Astrocyte of the cerebellum (primary cell): ENCODE measurements around the gene ANKZF1.

Experiments used
- DNase-seq: peaks from one replicate; pipeline ENCODE4 v3.0.0-alpha.2; 2011; ENCODE audit warnings: low read depth
- H3K4me3 ChIP-seq: 2 replicates; pipeline ENCODE4 v1.5.1; 2011; ENCODE audit warnings: mild to moderate bottlenecking, low read depth, low read length, moderate library complexity
- in situ Hi-C: cut with HindIII; loops from 2 replicates; pipeline ENCODE4 v1.10.0; 2017; ENCODE audit warnings: low sequenced_read_pairs
- TF ChIP-seq, protein P1 (sequence below): IDR thresholded peaks from 2 replicates; pipeline ENCODE4 v1.5.1; 2012; ENCODE audit warnings: low read length, low read depth, moderate library complexity, mild to moderate bottlenecking; ENCODE audit errors: missing control alignments

The ANKZF1 gene

DNA sequence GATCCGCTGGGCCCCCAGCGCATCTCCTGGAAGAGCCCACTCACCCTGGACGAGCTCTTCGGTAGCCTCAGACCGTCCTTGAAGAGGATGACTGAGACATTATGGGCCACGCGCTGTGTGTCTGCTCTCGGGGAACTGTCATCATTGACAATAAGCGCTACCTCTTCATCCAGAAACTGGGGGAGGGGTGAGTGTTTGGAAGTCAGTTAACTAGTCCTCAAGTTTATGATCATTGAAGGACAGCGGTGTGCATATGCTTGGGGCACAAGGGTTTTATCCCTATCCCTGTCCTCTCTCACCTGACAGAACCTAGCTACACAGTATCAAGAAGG is 16.3 kb downstream of the ANKZF1 start:
- DNase-seq, result no peak
- H3K4me3 ChIP-seq, result peak overlapping the region; percentile 91
- TF ChIP-seq, protein P1, sequence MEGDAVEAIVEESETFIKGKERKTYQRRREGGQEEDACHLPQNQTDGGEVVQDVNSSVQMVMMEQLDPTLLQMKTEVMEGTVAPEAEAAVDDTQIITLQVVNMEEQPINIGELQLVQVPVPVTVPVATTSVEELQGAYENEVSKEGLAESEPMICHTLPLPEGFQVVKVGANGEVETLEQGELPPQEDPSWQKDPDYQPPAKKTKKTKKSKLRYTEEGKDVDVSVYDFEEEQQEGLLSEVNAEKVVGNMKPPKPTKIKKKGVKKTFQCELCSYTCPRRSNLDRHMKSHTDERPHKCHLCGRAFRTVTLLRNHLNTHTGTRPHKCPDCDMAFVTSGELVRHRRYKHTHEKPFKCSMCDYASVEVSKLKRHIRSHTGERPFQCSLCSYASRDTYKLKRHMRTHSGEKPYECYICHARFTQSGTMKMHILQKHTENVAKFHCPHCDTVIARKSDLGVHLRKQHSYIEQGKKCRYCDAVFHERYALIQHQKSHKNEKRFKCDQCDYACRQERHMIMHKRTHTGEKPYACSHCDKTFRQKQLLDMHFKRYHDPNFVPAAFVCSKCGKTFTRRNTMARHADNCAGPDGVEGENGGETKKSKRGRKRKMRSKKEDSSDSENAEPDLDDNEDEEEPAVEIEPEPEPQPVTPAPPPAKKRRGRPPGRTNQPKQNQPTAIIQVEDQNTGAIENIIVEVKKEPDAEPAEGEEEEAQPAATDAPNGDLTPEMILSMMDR, result no peak
- in situ Hi-C loops, result loop anchor here (10.0 kb wide), 1 partner anchor 119 kb away; no protein-coding TSS in a partner anchor

- TF ChIP-seq, protein P1, result no peak
- no peak for DNase-seq
- no peak overlapping the region for H3K4me3 ChIP-seq
- in situ Hi-C loops, result loop anchor here (10.0 kb wide), 1 partner anchor 118 kb away; no protein-coding TSS in a partner anchor
These were observed 17.0 kb downstream of the ANKZF1 start for GRCh38 chr2:219246559-219246958.

DNA sequence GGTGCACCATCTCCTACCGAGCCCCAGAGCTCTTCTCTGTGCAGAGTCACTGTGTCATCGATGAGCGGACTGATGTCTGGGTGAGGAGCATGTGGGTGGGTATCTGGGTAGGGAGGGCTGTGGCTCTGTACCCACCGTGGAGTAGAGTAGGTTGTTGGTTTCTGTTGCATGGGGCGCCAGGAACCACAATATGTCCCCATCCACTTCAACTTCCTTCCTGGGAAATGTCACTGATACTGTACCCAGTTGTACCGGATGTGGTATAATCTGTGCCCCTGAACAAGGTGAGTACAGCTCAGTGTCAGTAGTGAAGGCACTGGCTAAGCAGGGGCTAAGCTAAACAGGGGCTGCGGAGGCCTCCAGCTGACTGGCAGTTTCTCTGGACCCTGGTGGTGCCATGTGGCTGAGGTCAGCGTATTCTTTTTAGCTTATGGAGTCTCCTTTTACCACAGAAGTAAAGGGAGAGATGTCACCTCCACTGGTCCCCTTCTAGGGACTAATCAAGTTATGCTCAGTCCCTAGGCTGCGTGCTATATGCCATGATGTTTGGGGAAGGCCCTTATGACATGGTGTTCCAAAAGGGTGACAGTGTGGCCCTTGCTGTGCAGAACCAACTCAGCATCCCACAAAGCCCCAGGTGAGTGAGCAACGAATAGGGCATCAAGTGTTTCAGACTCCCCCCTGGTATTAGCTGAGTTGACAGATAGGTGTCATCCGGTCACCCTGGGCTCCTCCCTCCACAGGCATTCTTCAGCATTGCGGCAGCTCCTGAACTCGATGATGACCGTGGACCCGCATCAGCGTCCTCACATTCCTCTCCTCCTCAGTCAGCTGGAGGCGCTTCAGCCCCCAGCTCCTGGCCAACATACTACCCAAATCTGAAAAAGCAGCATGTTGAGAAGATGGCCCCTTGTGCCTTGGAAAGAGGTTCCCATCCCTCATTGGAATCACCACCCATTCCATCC is 18.4 kb downstream of the ANKZF1 start:
- no peak overlapping the region for H3K4me3 ChIP-seq
- TF ChIP-seq, protein P1, result no peak
- in situ Hi-C loops, result loop anchor here (10.0 kb wide), 1 partner anchor 117 kb away; no protein-coding TSS in a partner anchor
- no peak for DNase-seq

GRCh38 chr2:219248845-219249202 is 19.2 kb downstream of the ANKZF1 start:
- TF ChIP-seq, protein P1, result no peak
- DNase-seq, result no peak
- H3K4me3 ChIP-seq, result no peak overlapping the region
- in situ Hi-C loops, result loop anchor here (10.0 kb wide), 1 partner anchor 116 kb away; no protein-coding TSS in a partner anchor

DNA sequence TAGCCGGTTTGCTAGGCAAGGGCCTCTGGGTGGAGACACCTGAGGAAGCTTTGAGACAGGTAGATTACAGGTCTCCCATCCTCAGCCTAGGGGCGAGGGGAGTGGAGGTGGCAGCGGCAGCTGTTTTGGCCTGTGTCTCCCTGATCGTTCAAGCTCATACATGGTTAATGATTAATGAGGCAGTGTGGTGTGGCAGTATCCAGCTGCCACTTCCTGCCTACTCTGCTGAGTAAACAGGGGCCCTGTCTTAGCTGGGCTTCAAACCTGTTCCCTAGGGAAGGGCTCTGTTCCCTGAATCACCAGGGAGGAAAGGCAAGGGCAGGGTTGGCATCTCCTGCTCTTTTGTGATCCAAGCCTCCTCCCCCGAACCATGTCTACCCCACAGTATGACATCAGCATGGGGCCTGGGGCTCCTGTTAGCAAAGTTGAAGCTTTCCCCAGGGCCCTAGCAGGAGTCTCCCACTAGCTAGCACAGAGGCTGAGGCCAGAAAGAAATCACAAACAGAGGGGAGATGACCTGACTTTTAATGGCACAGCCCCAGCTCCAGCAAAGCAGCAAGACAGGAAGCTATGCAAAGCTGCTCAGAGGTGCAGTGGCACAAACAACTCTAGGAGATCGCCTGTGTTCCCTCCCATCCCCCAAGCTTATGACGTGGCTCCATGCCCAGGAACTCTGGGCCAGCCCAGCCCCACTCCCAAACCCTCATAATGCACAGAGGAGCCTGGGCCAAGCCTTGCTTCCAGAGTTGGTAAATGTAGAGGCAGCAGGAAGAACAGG is 19.8 kb downstream of the ANKZF1 start:
- peak; percentile 34 for DNase-seq
- H3K4me3 ChIP-seq, result no peak overlapping the region
- in situ Hi-C loops, result loop anchor here (10.0 kb wide), 1 partner anchor 115 kb away; no protein-coding TSS in a partner anchor
- TF ChIP-seq, protein P1, result no peak

- TF ChIP-seq, protein P1, result no peak
- no peak for DNase-seq
- in situ Hi-C loops, result no loop called here
- no peak overlapping the region for H3K4me3 ChIP-seq
These were observed 20.6 kb downstream of the ANKZF1 start for GRCh38 chr2:219250049-219250781.
